HepG2 (cell line): ENCODE data around the gene TOLLIP. TPM values are rescaled to one million over a fixed set of nuclear protein-coding genes. Genes with fewer than 3 reads are reported as not detected.
A peak's percentile ranks its signal among the peaks of the same experiment; 100 is the strongest.

Source experiments
- AHDC1 ChIP-seq: sonication (generic); formaldehyde crosslinking; IDR thresholded peaks from 2 replicates; pipeline ENCODE4 v1.5.1; 2020; ENCODE audit warnings: mild to moderate bottlenecking, missing genetic modification reagents, borderline replicate concordance
- ATF1 ChIP-seq: IDR thresholded peaks from 2 replicates; pipeline ENCODE4 v1.6.1; 2016; ENCODE audit warnings: mild to moderate bottlenecking, control low read depth
- CAMTA2 ChIP-seq: sonication (generic); formaldehyde crosslinking; IDR thresholded peaks from 2 replicates; pipeline ENCODE4 v1.4.0; 2020; ENCODE audit warnings: mild to moderate bottlenecking, missing genetic modification reagents, borderline replicate concordance
- GATAD1 ChIP-seq: IDR thresholded peaks from 2 replicates; pipeline ENCODE4 v1.6.1; 2016; ENCODE audit warnings: missing genetic modification reagents, missing compliant biosample characterization
- JARID2 ChIP-seq: sonication (generic); formaldehyde crosslinking; IDR thresholded peaks from 2 replicates; pipeline ENCODE4 v1.8.1; 2023; ENCODE audit warnings: missing genetic modification reagents, inconsistent platforms; ENCODE audit not compliant: insufficient replicate concordance
- KDM3A ChIP-seq: IDR thresholded peaks from 2 replicates; pipeline ENCODE4 v1.6.1; 2018; ENCODE audit warnings: low read depth, missing compliant biosample characterization
- KLF6 ChIP-seq: IDR thresholded peaks from 2 replicates; pipeline ENCODE4 v1.8.0; 2016; ENCODE audit warnings: missing biosample characterization, missing genetic modification reagents
- NR2C2 ChIP-seq: sonication (generic); formaldehyde crosslinking; IDR thresholded peaks from 2 replicates; pipeline ENCODE4 v1.4.0; 2020; ENCODE audit warnings: missing genetic modification reagents, mild to moderate bottlenecking, moderate library complexity, borderline replicate concordance
- PCBP1 ChIP-seq: fragments of 200-400 bp; formaldehyde crosslinking; IDR thresholded peaks from 2 replicates; pipeline ENCODE4 v1.6.1; 2017; ENCODE audit warnings: mild to moderate bottlenecking, low read depth, low read length, borderline replicate concordance
- SMYD3 ChIP-seq: sonication (generic); formaldehyde crosslinking; IDR thresholded peaks from 2 replicates; pipeline ENCODE4 v1.8.1; 2023; ENCODE audit warnings: mild to moderate bottlenecking, missing genetic modification reagents
- ZBTB1 ChIP-seq: sonication (generic); formaldehyde crosslinking; IDR thresholded peaks from 2 replicates; pipeline ENCODE4 v1.4.0; 2020; ENCODE audit warnings: missing genetic modification reagents, borderline replicate concordance
- ZFP1 ChIP-seq: IDR thresholded peaks from 2 replicates; pipeline ENCODE4 v1.6.1; 2016
- ZFP36L1 ChIP-seq: sonication (generic); formaldehyde crosslinking; IDR thresholded peaks from 2 replicates; pipeline ENCODE4 v1.8.0; 2022; ENCODE audit warnings: mild to moderate bottlenecking, missing genetic modification reagents, moderate library complexity
- ZNF253 ChIP-seq: sonication (generic); formaldehyde crosslinking; IDR thresholded peaks from 2 replicates; pipeline ENCODE4 v1.8.0; 2022; ENCODE audit warnings: mild to moderate bottlenecking, missing genetic modification reagents, borderline replicate concordance
- ZNF3 ChIP-seq: IDR thresholded peaks from 2 replicates; pipeline ENCODE4 v1.7.0; 2017; ENCODE audit warnings: inconsistent platforms
- ZNF543 ChIP-seq: sonication (generic); formaldehyde crosslinking; IDR thresholded peaks from 2 replicates; pipeline ENCODE4 v1.4.0; 2020; ENCODE audit warnings: mild to moderate bottlenecking, missing genetic modification reagents
- ZNF615 ChIP-seq: sonication (generic); formaldehyde crosslinking; IDR thresholded peaks from 2 replicates; pipeline ENCODE4 v1.5.0; 2020; ENCODE audit warnings: mild to moderate bottlenecking, missing genetic modification reagents, borderline replicate concordance
- ZNF768 ChIP-seq: sonication (generic); formaldehyde crosslinking; IDR thresholded peaks from 2 replicates; pipeline ENCODE4 v1.4.0; 2020; ENCODE audit warnings: missing genetic modification reagents
- ZNF790 ChIP-seq: sonication (generic); formaldehyde crosslinking; IDR thresholded peaks from 2 replicates; pipeline ENCODE4 v1.8.0; 2022; ENCODE audit warnings: missing genetic modification reagents, mild to moderate bottlenecking, borderline replicate concordance
- ZSCAN21 ChIP-seq: sonication (generic); formaldehyde crosslinking; IDR thresholded peaks from 2 replicates; pipeline ENCODE4 v1.8.0; 2022; ENCODE audit warnings: mild to moderate bottlenecking, missing genetic modification reagents, moderate library complexity, borderline replicate concordance
- polyA plus RNA-seq, 8 experiments: library from polyadenylated mRNA; depleted of rRNA in 3 of 8; stranded (reverse) in 7 of 8; unstranded in 1 of 8; fragments of >200 nt; fragmentation: Illumina TruSeq in 4 of 8; extraction: Trizol in 4 of 8; gene quantifications; 2 replicates each; pipeline versions ENCODE4 v1.2.1 to v1.2.3, GENCODE V29; 2011 to 2016; ENCODE audit warnings: low read depth in 4 of 8, missing spikeins in 1 of 8, mixed read lengths in 1 of 8; ENCODE audit not compliant: insufficient read depth in 1 of 8
- total RNA-seq, 5 experiments: library from RNA; depleted of rRNA; stranded (reverse); fragments of >200 nt; fragmentation: Illumina TruSeq; extraction: Trizol; gene quantifications; 2 replicates each; pipeline ENCODE4 v1.2.3, GENCODE V29; 2016; ENCODE audit warnings: low read depth in 1 of 5
- TF ChIP-seq, protein P1 (sequence below): sonication (generic); formaldehyde crosslinking; IDR thresholded peaks from 2 replicates; pipeline ENCODE4 v1.5.1; 2020; ENCODE audit warnings: missing genetic modification reagents, mild to moderate bottlenecking, borderline replicate concordance
- TF ChIP-seq, protein P2 (sequence below): sonication (generic); formaldehyde crosslinking; IDR thresholded peaks from 2 replicates; pipeline ENCODE4 v1.4.0; 2020; ENCODE audit warnings: missing genetic modification reagents

The TOLLIP gene
- total and polyA plus RNA-seq, 2 of the 13 experiments (the other 11 are each of a cell fraction or from before 2014, with no cell fraction given): 25.9 to 47.5 TPM

DNA sequence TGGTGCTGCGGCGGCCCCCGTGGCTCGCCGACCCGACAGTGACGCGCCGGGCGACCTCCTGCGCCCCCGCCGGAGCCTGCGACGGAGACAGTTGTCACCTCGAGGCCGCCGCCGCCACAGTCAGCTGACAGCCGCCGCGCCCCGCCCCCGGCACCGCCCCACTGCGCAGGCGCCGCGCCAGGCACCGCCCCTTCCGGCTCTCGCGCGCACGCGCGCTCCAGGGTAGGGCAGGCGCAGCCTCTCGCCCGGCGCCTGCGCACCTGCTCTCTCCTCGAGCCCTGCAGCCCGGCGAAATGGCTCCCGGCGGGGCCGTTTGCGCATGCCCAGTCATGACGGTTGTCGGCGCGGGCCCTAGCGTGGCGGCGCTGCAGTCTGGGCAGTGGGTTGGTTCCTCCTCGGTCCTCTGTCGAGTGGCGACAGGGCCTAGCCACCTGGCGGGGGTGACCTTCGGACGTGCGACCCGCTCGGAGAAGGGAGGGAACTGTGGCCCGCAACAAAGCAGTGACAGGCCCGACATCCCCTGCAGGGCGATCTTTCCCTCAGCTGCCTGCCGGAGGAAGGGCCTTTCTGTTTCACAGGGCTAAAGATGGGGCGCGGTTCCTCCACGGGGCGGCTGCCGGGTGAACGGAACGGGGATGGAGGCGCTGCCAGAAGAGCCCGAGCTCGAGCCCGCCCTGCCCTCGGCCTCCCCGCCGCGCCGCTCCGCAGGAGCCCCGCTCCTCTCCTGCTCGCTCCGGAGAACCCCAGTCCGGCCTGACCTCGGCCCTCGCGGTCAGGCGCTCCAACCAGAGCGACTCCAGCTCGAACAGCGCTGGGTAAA, at the start of gene TOLLIP (continued):
- TF ChIP-seq, protein P1, sequence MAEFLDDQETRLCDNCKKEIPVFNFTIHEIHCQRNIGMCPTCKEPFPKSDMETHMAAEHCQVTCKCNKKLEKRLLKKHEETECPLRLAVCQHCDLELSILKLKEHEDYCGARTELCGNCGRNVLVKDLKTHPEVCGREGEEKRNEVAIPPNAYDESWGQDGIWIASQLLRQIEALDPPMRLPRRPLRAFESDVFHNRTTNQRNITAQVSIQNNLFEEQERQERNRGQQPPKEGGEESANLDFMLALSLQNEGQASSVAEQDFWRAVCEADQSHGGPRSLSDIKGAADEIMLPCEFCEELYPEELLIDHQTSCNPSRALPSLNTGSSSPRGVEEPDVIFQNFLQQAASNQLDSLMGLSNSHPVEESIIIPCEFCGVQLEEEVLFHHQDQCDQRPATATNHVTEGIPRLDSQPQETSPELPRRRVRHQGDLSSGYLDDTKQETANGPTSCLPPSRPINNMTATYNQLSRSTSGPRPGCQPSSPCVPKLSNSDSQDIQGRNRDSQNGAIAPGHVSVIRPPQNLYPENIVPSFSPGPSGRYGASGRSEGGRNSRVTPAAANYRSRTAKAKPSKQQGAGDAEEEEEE (CRISPR knock-in tag): no peak
- TF ChIP-seq ZNF615 (CRISPR knock-in tag): no peak
- TF ChIP-seq JARID2 (CRISPR knock-in tag): no peak
- TF ChIP-seq KDM3A (CRISPR knock-in tag): no peak
- TF ChIP-seq PCBP1: no peak
- TF ChIP-seq ZSCAN21 (CRISPR knock-in tag): peak; percentile 69; the same call in 1 of the 2 replicates
- TF ChIP-seq CAMTA2 (CRISPR knock-in tag): no peak
- TF ChIP-seq ATF1: no peak
- peak; percentile 66 for TF ChIP-seq NR2C2 (CRISPR knock-in tag)
- TF ChIP-seq ZNF3 (CRISPR knock-in tag): no peak
- no peak for TF ChIP-seq ZNF790
- peak; percentile 67 for TF ChIP-seq GATAD1
- TF ChIP-seq ZNF253 (CRISPR knock-in tag): peak; percentile 81; the same call in 1 of the 2 replicates
- TF ChIP-seq ZNF768: peak; percentile 80
- peak; percentile 86; the same call in 1 of the 2 replicates for TF ChIP-seq ZFP36L1
- TF ChIP-seq AHDC1 (CRISPR knock-in tag): no peak
- no peak for TF ChIP-seq SMYD3
- TF ChIP-seq ZFP1 (CRISPR knock-in tag): no peak
- TF ChIP-seq ZBTB1 (CRISPR knock-in tag): no peak
- TF ChIP-seq, protein P2, sequence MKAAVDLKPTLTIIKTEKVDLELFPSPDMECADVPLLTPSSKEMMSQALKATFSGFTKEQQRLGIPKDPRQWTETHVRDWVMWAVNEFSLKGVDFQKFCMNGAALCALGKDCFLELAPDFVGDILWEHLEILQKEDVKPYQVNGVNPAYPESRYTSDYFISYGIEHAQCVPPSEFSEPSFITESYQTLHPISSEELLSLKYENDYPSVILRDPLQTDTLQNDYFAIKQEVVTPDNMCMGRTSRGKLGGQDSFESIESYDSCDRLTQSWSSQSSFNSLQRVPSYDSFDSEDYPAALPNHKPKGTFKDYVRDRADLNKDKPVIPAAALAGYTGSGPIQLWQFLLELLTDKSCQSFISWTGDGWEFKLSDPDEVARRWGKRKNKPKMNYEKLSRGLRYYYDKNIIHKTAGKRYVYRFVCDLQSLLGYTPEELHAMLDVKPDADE: 0 out of 2 replicates have a peak, but pooled peaks have one; percentile 30
- peak; percentile 91 for TF ChIP-seq ZNF543 (CRISPR knock-in tag)
- no peak for TF ChIP-seq KLF6
